HepG2 (cell line): ENCODE results near the gene CCBE1. TPM values are rescaled to one million over a fixed set of nuclear protein-coding genes. Genes with fewer than 3 reads are reported as not detected.

Experiments used
- ARHGAP35 ChIP-seq: sonication (generic); formaldehyde crosslinking; IDR thresholded peaks from 2 replicates; pipeline ENCODE4 v1.9.0; 2022; ENCODE audit warnings: mild to moderate bottlenecking, inconsistent platforms, moderate library complexity, missing genetic modification reagents, borderline replicate concordance
- ARNT2 ChIP-seq: sonication (generic); formaldehyde crosslinking; IDR thresholded peaks from 2 replicates; pipeline ENCODE4 v1.8.0; 2022; ENCODE audit warnings: mild to moderate bottlenecking, low read depth, missing genetic modification reagents, moderate library complexity
- CREBL2 ChIP-seq: sonication (generic); formaldehyde crosslinking; IDR thresholded peaks from 2 replicates; pipeline ENCODE4 v1.8.1; 2023; ENCODE audit warnings: missing genetic modification reagents, mild to moderate bottlenecking, borderline replicate concordance
- FUBP1 ChIP-seq: sonication (generic); formaldehyde crosslinking; IDR thresholded peaks from 2 replicates; pipeline ENCODE4 v1.5.1; 2020; ENCODE audit warnings: missing genetic modification reagents, mild to moderate bottlenecking, borderline replicate concordance
- IKZF5 ChIP-seq: IDR thresholded peaks from 2 replicates; pipeline ENCODE4 v1.6.1; 2018; ENCODE audit warnings: missing genetic modification reagents, mild to moderate bottlenecking, missing compliant biosample characterization
- KLF13 ChIP-seq: sonication (generic); formaldehyde crosslinking; IDR thresholded peaks from 2 replicates; pipeline ENCODE4 v1.4.0; 2020; ENCODE audit warnings: mild to moderate bottlenecking, missing genetic modification reagents
- MIXL1 ChIP-seq: IDR thresholded peaks from 2 replicates; pipeline ENCODE4 v1.6.1; 2016
- NCOA5 ChIP-seq: sonication (generic); formaldehyde crosslinking; IDR thresholded peaks from 2 replicates; pipeline ENCODE4 v1.4.0; 2020; ENCODE audit warnings: missing genetic modification reagents
- PATZ1 ChIP-seq: sonication (generic); formaldehyde crosslinking; IDR thresholded peaks from 2 replicates; pipeline ENCODE4 v1.4.0; 2020; ENCODE audit warnings: missing genetic modification reagents
- PPARG ChIP-seq: conservative IDR thresholded peaks from 2 replicates; pipeline ENCODE4 v1.6.1; 2016; ENCODE audit warnings: missing biosample characterization, missing genetic modification reagents
- RARG ChIP-seq: sonication (generic); formaldehyde crosslinking; IDR thresholded peaks from 2 replicates; pipeline ENCODE4 v1.4.0; 2020; ENCODE audit warnings: low read depth, mild to moderate bottlenecking, missing genetic modification reagents
- SALL2 ChIP-seq: sonication (generic); formaldehyde crosslinking; IDR thresholded peaks from 2 replicates; pipeline ENCODE4 v1.8.1; 2023; ENCODE audit warnings: mild to moderate bottlenecking, missing genetic modification reagents, inconsistent platforms
- SAP130 ChIP-seq: IDR thresholded peaks from 2 replicates; pipeline ENCODE4 v1.6.1; 2016; ENCODE audit warnings: low read depth
- ZMAT5 ChIP-seq: sonication (generic); formaldehyde crosslinking; IDR thresholded peaks from 2 replicates; pipeline ENCODE4 v1.5.0; 2020; ENCODE audit warnings: mild to moderate bottlenecking, low read depth, missing genetic modification reagents, borderline replicate concordance
- ZNF230 ChIP-seq: sonication (generic); formaldehyde crosslinking; IDR thresholded peaks from 2 replicates; pipeline ENCODE4 v1.4.0; 2020; ENCODE audit warnings: mild to moderate bottlenecking, missing genetic modification reagents
- ZNF34 ChIP-seq: sonication (generic); formaldehyde crosslinking; IDR thresholded peaks from 2 replicates; pipeline ENCODE4 v1.4.0; 2020; ENCODE audit warnings: mild to moderate bottlenecking, missing genetic modification reagents, borderline replicate concordance
- ZNF468 ChIP-seq: sonication (generic); formaldehyde crosslinking; IDR thresholded peaks from 2 replicates; pipeline ENCODE4 v1.8.0; 2022; ENCODE audit warnings: mild to moderate bottlenecking, moderate library complexity, missing genetic modification reagents
- ZNF572 ChIP-seq: sonication (generic); formaldehyde crosslinking; IDR thresholded peaks from 2 replicates; pipeline ENCODE4 v1.5.1; 2020; ENCODE audit warnings: mild to moderate bottlenecking, missing genetic modification reagents
- ZNF703 ChIP-seq: sonication (generic); formaldehyde crosslinking; IDR thresholded peaks from 2 replicates; pipeline ENCODE4 v1.5.1; 2020; ENCODE audit warnings: missing genetic modification reagents, mild to moderate bottlenecking, moderate library complexity, borderline replicate concordance
- ZNF773 ChIP-seq: sonication (generic); formaldehyde crosslinking; IDR thresholded peaks from 2 replicates; pipeline ENCODE4 v1.4.0; 2020; ENCODE audit warnings: missing genetic modification reagents, borderline replicate concordance
- ZNF850 ChIP-seq: sonication (generic); formaldehyde crosslinking; conservative IDR thresholded peaks from 2 replicates; pipeline ENCODE4 v1.9.0; 2021; ENCODE audit warnings: mild to moderate bottlenecking, missing genetic modification reagents
- ZSCAN21 ChIP-seq: sonication (generic); formaldehyde crosslinking; IDR thresholded peaks from 2 replicates; pipeline ENCODE4 v1.8.0; 2022; ENCODE audit warnings: mild to moderate bottlenecking, missing genetic modification reagents, moderate library complexity, borderline replicate concordance
- polyA plus RNA-seq, 8 experiments: library from polyadenylated mRNA; depleted of rRNA in 3 of 8; stranded (reverse) in 7 of 8; unstranded in 1 of 8; fragments of >200 nt; fragmentation: Illumina TruSeq in 4 of 8; extraction: Trizol in 4 of 8; gene quantifications; 2 replicates each; pipeline versions ENCODE4 v1.2.1 to v1.2.3, GENCODE V29; 2011 to 2016; ENCODE audit warnings: low read depth in 4 of 8, missing spikeins in 1 of 8, mixed read lengths in 1 of 8; ENCODE audit not compliant: insufficient read depth in 1 of 8
- total RNA-seq, 5 experiments: library from RNA; depleted of rRNA; stranded (reverse); fragments of >200 nt; fragmentation: Illumina TruSeq; extraction: Trizol; gene quantifications; 2 replicates each; pipeline ENCODE4 v1.2.3, GENCODE V29; 2016; ENCODE audit warnings: low read depth in 1 of 5
- TF ChIP-seq, protein P1 (sequence below): sonication (generic); formaldehyde crosslinking; IDR thresholded peaks from 2 replicates; pipeline ENCODE4 v1.5.0; 2020; ENCODE audit warnings: mild to moderate bottlenecking, missing genetic modification reagents, borderline replicate concordance

The CCBE1 gene
- total and polyA plus RNA-seq, 2 of the 13 experiments (the other 11 are each of a cell fraction or from before 2014, with no cell fraction given) = not detected

- TF ChIP-seq NCOA5 (CRISPR knock-in tag) = no peak
- no peak for TF ChIP-seq KLF13 (CRISPR knock-in tag)
- peak; percentile 57; the same call in 1 of the 2 replicates for TF ChIP-seq SAP130 (CRISPR knock-in tag)
- TF ChIP-seq PATZ1 = peak; percentile 77
- TF ChIP-seq, protein P1, sequence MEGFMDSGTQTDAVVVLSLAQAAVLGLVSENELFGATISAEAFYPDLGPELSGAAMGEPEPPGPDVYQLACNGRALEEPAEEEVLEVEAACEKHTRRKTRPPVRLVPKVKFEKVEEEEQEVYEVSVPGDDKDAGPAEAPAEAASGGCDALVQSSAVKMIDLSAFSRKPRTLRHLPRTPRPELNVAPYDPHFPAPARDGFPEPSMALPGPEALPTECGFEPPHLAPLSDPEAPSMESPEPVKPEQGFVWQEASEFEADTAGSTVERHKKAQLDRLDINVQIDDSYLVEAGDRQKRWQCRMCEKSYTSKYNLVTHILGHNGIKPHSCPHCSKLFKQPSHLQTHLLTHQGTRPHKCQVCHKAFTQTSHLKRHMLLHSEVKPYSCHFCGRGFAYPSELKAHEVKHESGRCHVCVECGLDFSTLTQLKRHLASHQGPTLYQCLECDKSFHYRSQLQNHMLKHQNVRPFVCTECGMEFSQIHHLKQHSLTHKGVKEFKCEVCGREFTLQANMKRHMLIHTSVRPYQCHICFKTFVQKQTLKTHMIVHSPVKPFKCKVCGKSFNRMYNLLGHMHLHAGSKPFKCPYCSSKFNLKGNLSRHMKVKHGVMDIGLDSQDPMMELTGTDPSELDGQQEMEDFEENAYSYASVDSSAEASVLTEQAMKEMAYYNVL (CRISPR knock-in tag) = peak; percentile 72; the same call in 1 of the 2 replicates
- no peak for TF ChIP-seq FUBP1
- peak; percentile 94 for TF ChIP-seq ZNF703
- TF ChIP-seq MIXL1 (CRISPR knock-in tag) = peak; percentile 79; the same call in 1 of the 2 replicates
- no peak for TF ChIP-seq CREBL2 (CRISPR knock-in tag)
- TF ChIP-seq ARHGAP35 = no peak
- no peak for TF ChIP-seq RARG (CRISPR knock-in tag)
- TF ChIP-seq ZNF34 (CRISPR knock-in tag) = no peak
- no peak for TF ChIP-seq ARNT2
- no peak for TF ChIP-seq ZNF468 (CRISPR knock-in tag)
- TF ChIP-seq ZNF850 (CRISPR knock-in tag) = no peak
- no peak for TF ChIP-seq ZNF773 (CRISPR knock-in tag)
- TF ChIP-seq PPARG (CRISPR knock-in tag) = peak; percentile 93
- TF ChIP-seq ZNF230 (CRISPR knock-in tag) = no peak
- TF ChIP-seq IKZF5 (CRISPR knock-in tag) = peak; percentile 57; the same call in 1 of the 2 replicates
- no peak for TF ChIP-seq ZMAT5
- TF ChIP-seq ZNF572 = no peak
- no peak for TF ChIP-seq ZSCAN21
- TF ChIP-seq SALL2 = no peak
Observed at GRCh38 chr18:59453468-59453961, 243.7 kb downstream of the CCBE1 start (continued).
